Thoracic aorta (tissue), 2 donors: ENCODE measurements around the gene MACROD1. TPM values are rescaled to one million over a fixed set of nuclear protein-coding genes. Genes with fewer than 3 reads are reported as not detected.
"Not testable (repeated sequence)": the region's sequence is repeated elsewhere in the genome, so short reads cannot be mapped to it uniquely, and the experiment has no call there.

Source experiments
- ATAC-seq: fragments of 150-250 bp; one replicate; pipeline ENCODE4 v1.8.0; 2017; ENCODE audit warnings: low read depth; ENCODE audit not compliant: insufficient number of reproducible peaks, low FRiP score
- DNase-seq: peaks from one replicate; pipeline ENCODE4 v3.0.0-alpha.2; 2020; ENCODE audit warnings: low spot score
- H3K27ac ChIP-seq, 2 donors: fragments of 200-600 bp; sonication (generic); 1 replicate in 1 of 2; 2 replicates in 1 of 2; pipeline ENCODE4 v1.5.1; 2016; ENCODE audit warnings: mild to moderate bottlenecking in 2 of 2, moderate library complexity in 2 of 2
- H3K27me3 ChIP-seq: fragments of 200-600 bp; sonication (generic); replicated peaks from 2 replicates; pipeline ENCODE4 v1.6.0; 2016; ENCODE audit warnings: mild to moderate bottlenecking; ENCODE audit not compliant: insufficient read depth
- H3K36me3 ChIP-seq: fragments of 200-600 bp; sonication (generic); one replicate; pipeline ENCODE4 v1.5.1; 2016
- H3K4me1 ChIP-seq, 2 donors: fragments of 200-600 bp; sonication (generic); 1 replicate in 1 of 2; 2 replicates in 1 of 2; pipeline versions ENCODE4 v1.5.1 to v1.6.0; 2016; ENCODE audit warnings: low read depth in 2 of 2, mild to moderate bottlenecking in 1 of 2; ENCODE audit not compliant: control insufficient read depth in 1 of 2
- H3K4me3 ChIP-seq: fragments of 200-600 bp; sonication (generic); 2 replicates; pipeline ENCODE4 v1.5.1; 2016; ENCODE audit warnings: mild to moderate bottlenecking
- H3K9me3 ChIP-seq: fragments of 200-600 bp; sonication (generic); 2 replicates; pipeline ENCODE4 v1.5.1; 2016
- CTCF ChIP-seq: fragments of 200-600 bp; sonication (generic); IDR thresholded peaks from one replicate; pipeline ENCODE4 v1.5.1; 2019; ENCODE audit warnings: antibody characterized with exemption
- total RNA-seq, 2 donors: library from RNA; depleted of rRNA; stranded (reverse); fragments of >200 nt; gene quantifications; one replicate each; pipeline versions ENCODE4 v1.1.0 to v1.2.3, GENCODE V29; 2016

Gene MACROD1
- total RNA-seq, 2 donors from 2014 or later: 15.8 to 17.6 TPM

GRCh38 chr11:63970902-63971301 is 195.0 kb downstream of the MACROD1 start:
- DNase-seq: no peak
- no peaks in the 10 kb centered on the region for H3K36me3 ChIP-seq
- TF ChIP-seq CTCF: no peak
- no peak overlapping the region for H3K4me3 ChIP-seq
- no peak for ATAC-seq
- H3K9me3 ChIP-seq: no peaks in the 10 kb centered on the region
- H3K27me3 ChIP-seq: no peaks in the 10 kb centered on the region
- H3K4me1 ChIP-seq: peaks cover 6 to 8% of the 10 kb centered on the region in 2 donors
- no peak overlapping the region for H3K27ac ChIP-seq

GRCh38 chr11:63969461-63969860 is 196.5 kb downstream of the MACROD1 start:
- H3K36me3 ChIP-seq: no peaks in the 10 kb centered on the region
- H3K4me3 ChIP-seq: no peak overlapping the region
- TF ChIP-seq CTCF: no peak
- H3K27me3 ChIP-seq: no peaks in the 10 kb centered on the region
- DNase-seq: no peak
- no peak overlapping the region for H3K27ac ChIP-seq
- no peaks in the 10 kb centered on the region for H3K9me3 ChIP-seq
- H3K4me1 ChIP-seq: no peaks in the 10 kb centered on the region
- ATAC-seq: no peak

GRCh38 chr11:63966444-63966843 is 199.5 kb downstream of the MACROD1 start:
- Histone ChIP-seq H3K9me3 (no peaks in the 10 kb centered on the region), H3K4me3 (no peak overlapping the region), H3K4me1 (no peaks in the 10 kb centered on the region), H3K27ac (no peak overlapping the region), H3K36me3 (no peaks in the 10 kb centered on the region), H3K27me3 (no peaks in the 10 kb centered on the region)
- no peak for TF ChIP-seq CTCF
- ATAC-seq (no peak), DNase-seq (no peak)

DNA sequence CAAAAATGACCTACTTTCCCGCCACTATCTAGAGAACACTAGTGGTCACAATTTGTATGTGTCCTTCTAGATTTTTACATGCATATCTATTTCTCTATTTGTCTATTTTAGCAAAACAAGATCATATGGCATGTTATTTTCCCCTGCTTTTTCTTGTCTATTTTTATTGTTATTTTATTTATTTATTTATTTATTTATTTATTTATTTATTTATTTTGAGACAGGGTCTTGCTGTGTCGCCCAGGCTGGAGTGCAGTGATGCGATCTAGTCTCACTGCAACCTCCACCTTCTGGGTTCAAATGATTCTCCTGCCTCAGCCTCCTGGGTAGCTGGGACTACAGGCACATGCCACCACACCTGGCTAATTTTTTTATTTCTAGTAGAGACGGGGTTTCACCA is 202.0 kb downstream of the MACROD1 start:
- not testable (repeated sequence) for H3K4me3 ChIP-seq, H3K9me3 ChIP-seq, DNase-seq, H3K36me3 ChIP-seq, H3K27ac ChIP-seq, H3K4me1 ChIP-seq, H3K27me3 ChIP-seq, ATAC-seq

GRCh38 chr11:63961608-63962412 is 204.1 kb downstream of the MACROD1 start:
- DNase-seq (no peak), ATAC-seq (no peak)
- no peaks in the 10 kb centered on the region for H3K36me3 ChIP-seq
- no peak for TF ChIP-seq CTCF
- no peaks in the 10 kb centered on the region for H3K9me3 ChIP-seq
- no peaks in the 10 kb centered on the region for H3K4me1 ChIP-seq
- H3K4me3 ChIP-seq: no peak overlapping the region
- no peak overlapping the region for H3K27ac ChIP-seq
- H3K27me3 ChIP-seq: no peaks in the 10 kb centered on the region

GRCh38 chr11:63958008-63958407 is 207.9 kb downstream of the MACROD1 start:
- Histone ChIP-seq H3K36me3 (peaks cover 31% of the 10 kb centered on the region), H3K4me3 (no peak overlapping the region), H3K9me3 (no peaks in the 10 kb centered on the region), H3K4me1 (no peaks in the 10 kb centered on the region), H3K27me3 (no peaks in the 10 kb centered on the region), H3K27ac (no peak overlapping the region)
- no peak for TF ChIP-seq CTCF
- ATAC-seq (no peak), DNase-seq (no peak)
